CD4-positive, alpha-beta memory T cell (primary cell): ENCODE data around the gene SLC13A3. TPM values are rescaled to one million over a fixed set of nuclear protein-coding genes. Genes with fewer than 3 reads are reported as not detected.

Experiments used
- CTCF ChIA-PET: fragments of 350-600 bp; sonication (Branson Sonifier 250); formaldehyde crosslinking; loops from one replicate; lab custom pipeline; 2021; ENCODE audit warnings: inconsistent platforms; ENCODE audit not compliant: partially characterized antibody; lab: Charles Lee
- POLR2A ChIA-PET: fragments of 350-600 bp; sonication (Branson Sonifier 250); formaldehyde crosslinking; loops from one replicate; lab custom pipeline; 2021; ENCODE audit not compliant: partially characterized antibody; lab: Charles Lee
- DNase-seq, 5 donors: peaks; one replicate each; pipeline versions ENCODE4 v3.0.0 to v3.0.0-alpha.2; 2020 to 2022; ENCODE audit warnings: mixed read lengths in 1 of 5
- H3K27ac ChIP-seq: one replicate; pipeline ENCODE4 v1.7.0; 2013; ENCODE audit warnings: low read depth, low read length
- H3K27me3 ChIP-seq: 2 replicates; pipeline ENCODE4 v1.7.0; 2013; ENCODE audit warnings: mild to moderate bottlenecking, low read length, moderate library complexity; ENCODE audit not compliant: insufficient read depth
- H3K36me3 ChIP-seq: 2 replicates; pipeline ENCODE4 v1.7.0; 2013; ENCODE audit warnings: mild to moderate bottlenecking, low read length, moderate library complexity; ENCODE audit not compliant: insufficient read depth
- H3K4me1 ChIP-seq: 2 replicates; pipeline ENCODE4 v1.7.0; 2013; ENCODE audit warnings: mild to moderate bottlenecking, low read length, moderate library complexity; ENCODE audit not compliant: insufficient read depth
- H3K4me3 ChIP-seq, 2 donors: one replicate each; pipeline ENCODE4 v1.7.0; 2013; ENCODE audit warnings: low read length in 2 of 2, mild to moderate bottlenecking in 1 of 2
- H3K9me3 ChIP-seq, 2 donors: one replicate each; pipeline ENCODE4 v1.7.0; 2013; ENCODE audit warnings: low read length in 2 of 2, control low read depth in 1 of 2; ENCODE audit not compliant: control insufficient read depth in 1 of 2
- H3K27ac Mint-ChIP-seq, 7 donors: one replicate each; pipeline ENCODE4 v1.8.0; 2020 to 2021; ENCODE audit warnings: mixed read lengths in 7 of 7, mild to moderate bottlenecking in 6 of 7, inconsistent platforms in 3 of 7, moderate library complexity in 3 of 7
- H3K27me3 Mint-ChIP-seq, 2 donors: one replicate each; pipeline ENCODE4 v1.8.0; 2020 to 2021; ENCODE audit warnings: mixed read lengths in 2 of 2
- H3K36me3 Mint-ChIP-seq, 2 donors: one replicate each; pipeline ENCODE4 v1.8.0; 2020 to 2021; ENCODE audit warnings: mixed read lengths in 2 of 2, inconsistent platforms in 1 of 2, mild to moderate bottlenecking in 1 of 2
- H3K4me1 Mint-ChIP-seq, 4 donors: one replicate each; pipeline ENCODE4 v1.8.0; 2020 to 2021; ENCODE audit warnings: mixed read lengths in 4 of 4, mild to moderate bottlenecking in 1 of 4
- H3K4me3 Mint-ChIP-seq, 8 donors: one replicate each; pipeline ENCODE4 v1.8.0; 2020 to 2021; ENCODE audit warnings: mixed read lengths in 8 of 8, mild to moderate bottlenecking in 7 of 8, moderate library complexity in 6 of 8, inconsistent platforms in 3 of 8
- H3K9me3 Mint-ChIP-seq, 8 donors: one replicate each; pipeline ENCODE4 v1.8.0; 2020 to 2021; ENCODE audit warnings: mixed read lengths in 8 of 8, mild to moderate bottlenecking in 5 of 8, inconsistent platforms in 3 of 8, moderate library complexity in 1 of 8
- intact Hi-C: fragments of 100-400 bp; cut with micrococcal nuclease; formaldehyde crosslinking; loops from one replicate; pipeline ENCODE4 v1.15.1; 2023
- polyA plus RNA-seq, 2 donors: library from polyadenylated mRNA; unstranded; fragments of 300-500 nt; fragmentation: Illumina TruSeq; gene quantifications; one replicate each; pipeline ENCODE4 v1.2.3, GENCODE V29; 2021
- total RNA-seq, 2 experiments: library from RNA; stranded (reverse); gene quantifications; one replicate each; pipeline ENCODE4 v1.2.3, GENCODE V29; 2021

The SLC13A3 gene
- total and polyA plus RNA-seq, 4 experiments from 2014 or later = 0.36 TPM; not detected in 3

GRCh38 chr20:46614503-46614902 lies 36.8 kb downstream of the SLC13A3 start:
- Histone ChIP-seq H3K9me3 (no peaks in the 10 kb centered on the region), H3K4me3 (no peak overlapping the region), H3K27ac (no peak overlapping the region), H3K27me3 (no peaks in the 10 kb centered on the region), H3K36me3 (no peaks in the 10 kb centered on the region), H3K4me1 (no peaks in the 10 kb centered on the region)
- Mint-ChIP-seq H3K9me3 (peaks cover 0 to 2% (median 0%) of the 10 kb centered on the region in 8 donors), H3K36me3 (peaks cover 0 to 5% of the 10 kb centered on the region in 2 donors), H3K27me3 (peaks cover 6 to 17% of the 10 kb centered on the region in 2 donors), H3K27ac (no peak overlapping the region), H3K4me1 (no peaks in the 10 kb centered on the region), H3K4me3 (no peak overlapping the region)
- ChIA-PET POLR2A (no interaction called here), CTCF (no interaction called here)
- DNase-seq = no peak
- intact Hi-C loops = no loop called here

GRCh38 chr20:46610145-46610544 lies 41.1 kb downstream of the SLC13A3 start:
- no peaks in the 10 kb centered on the region for H3K4me1 Mint-ChIP-seq
- H3K36me3 ChIP-seq = no peaks in the 10 kb centered on the region
- H3K27ac ChIP-seq = no peak overlapping the region
- H3K36me3 Mint-ChIP-seq = peaks cover 0 to 5% of the 10 kb centered on the region in 2 donors
- intact Hi-C loops = no loop called here
- no peak overlapping the region for H3K4me3 Mint-ChIP-seq
- no peak for DNase-seq
- H3K9me3 Mint-ChIP-seq = no peaks in the 10 kb centered on the region
- H3K27ac Mint-ChIP-seq = no peak overlapping the region
- H3K4me3 ChIP-seq = no peak overlapping the region
- CTCF ChIA-PET = no interaction called here
- POLR2A ChIA-PET = no interaction called here
- H3K27me3 ChIP-seq = no peaks in the 10 kb centered on the region
- H3K27me3 Mint-ChIP-seq = peaks cover 6 to 16% of the 10 kb centered on the region in 2 donors
- H3K9me3 ChIP-seq = no peaks in the 10 kb centered on the region
- no peaks in the 10 kb centered on the region for H3K4me1 ChIP-seq

GRCh38 chr20:46609043-46609442 lies 42.2 kb downstream of the SLC13A3 start:
- H3K36me3 Mint-ChIP-seq = peaks cover 0 to 5% of the 10 kb centered on the region in 2 donors
- Histone ChIP-seq H3K36me3 (no peaks in the 10 kb centered on the region), H3K27ac (no peak overlapping the region), H3K9me3 (no peaks in the 10 kb centered on the region), H3K27me3 (no peaks in the 10 kb centered on the region), H3K4me1 (no peaks in the 10 kb centered on the region), H3K4me3 (no peak overlapping the region)
- no peaks in the 10 kb centered on the region for H3K4me1 Mint-ChIP-seq
- H3K4me3 Mint-ChIP-seq = no peak overlapping the region
- CTCF ChIA-PET = no interaction called here
- no peak for DNase-seq
- H3K27me3 Mint-ChIP-seq = peaks cover 6 to 16% of the 10 kb centered on the region in 2 donors
- intact Hi-C loops = no loop called here
- H3K9me3 Mint-ChIP-seq = no peaks in the 10 kb centered on the region
- POLR2A ChIA-PET = no interaction called here
- no peak overlapping the region for H3K27ac Mint-ChIP-seq

- Histone ChIP-seq H3K4me3 (no peak overlapping the region), H3K4me1 (no peaks in the 10 kb centered on the region), H3K27ac (no peak overlapping the region), H3K27me3 (no peaks in the 10 kb centered on the region), H3K9me3 (no peaks in the 10 kb centered on the region), H3K36me3 (no peaks in the 10 kb centered on the region)
- peaks cover 0 to 5% of the 10 kb centered on the region in 2 donors for H3K36me3 Mint-ChIP-seq
- no peak overlapping the region for H3K27ac Mint-ChIP-seq
- POLR2A ChIA-PET = no interaction called here
- H3K4me3 Mint-ChIP-seq = no peak overlapping the region
- H3K27me3 Mint-ChIP-seq = peaks cover 2 to 8% of the 10 kb centered on the region in 2 donors
- DNase-seq = no peak
- no peaks in the 10 kb centered on the region for H3K4me1 Mint-ChIP-seq
- CTCF ChIA-PET = no interaction called here
- no peaks in the 10 kb centered on the region for H3K9me3 Mint-ChIP-seq
- intact Hi-C loops = no loop called here
Observed at GRCh38 chr20:46607849-46608497, 43.3 kb downstream of the SLC13A3 start.

GRCh38 chr20:46607191-46607848 lies 43.9 kb downstream of the SLC13A3 start:
- H3K27me3 ChIP-seq = no peaks in the 10 kb centered on the region
- H3K4me1 ChIP-seq = no peaks in the 10 kb centered on the region
- Mint-ChIP-seq H3K9me3 (no peaks in the 10 kb centered on the region), H3K27ac (no peak overlapping the region), H3K4me1 (no peaks in the 10 kb centered on the region), H3K27me3 (peaks cover 0 to 6% of the 10 kb centered on the region in 2 donors), H3K36me3 (peaks cover 0 to 5% of the 10 kb centered on the region in 2 donors), H3K4me3 (no peak overlapping the region)
- H3K4me3 ChIP-seq = no peak overlapping the region
- H3K36me3 ChIP-seq = no peaks in the 10 kb centered on the region
- H3K27ac ChIP-seq = no peak overlapping the region
- intact Hi-C loops = no loop called here
- ChIA-PET POLR2A (no interaction called here), CTCF (no interaction called here)
- DNase-seq = no peak
- H3K9me3 ChIP-seq = no peaks in the 10 kb centered on the region

GRCh38 chr20:46606817-46607190 lies 44.5 kb downstream of the SLC13A3 start:
- no peak overlapping the region for H3K27ac Mint-ChIP-seq
- ChIA-PET CTCF (no interaction called here), POLR2A (no interaction called here)
- H3K27me3 Mint-ChIP-seq = peaks cover 0 to 6% of the 10 kb centered on the region in 2 donors
- no peak overlapping the region for H3K27ac ChIP-seq
- H3K4me3 Mint-ChIP-seq = no peak overlapping the region
- H3K9me3 ChIP-seq = no peaks in the 10 kb centered on the region
- H3K4me1 ChIP-seq = no peaks in the 10 kb centered on the region
- peaks cover 0 to 5% of the 10 kb centered on the region in 2 donors for H3K36me3 Mint-ChIP-seq
- no peaks in the 10 kb centered on the region for H3K9me3 Mint-ChIP-seq
- H3K36me3 ChIP-seq = no peaks in the 10 kb centered on the region
- H3K4me1 Mint-ChIP-seq = no peaks in the 10 kb centered on the region
- intact Hi-C loops = no loop called here
- H3K4me3 ChIP-seq = no peak overlapping the region
- DNase-seq = no peak
- no peaks in the 10 kb centered on the region for H3K27me3 ChIP-seq

GRCh38 chr20:46605978-46606816 lies 45.1 kb downstream of the SLC13A3 start:
- H3K4me1 Mint-ChIP-seq = no peaks in the 10 kb centered on the region
- H3K9me3 ChIP-seq = no peaks in the 10 kb centered on the region
- no peak for DNase-seq
- H3K36me3 ChIP-seq = no peaks in the 10 kb centered on the region
- H3K27ac Mint-ChIP-seq = no peak overlapping the region
- H3K36me3 Mint-ChIP-seq = no peaks in the 10 kb centered on the region
- H3K27me3 Mint-ChIP-seq = peaks cover 0 to 3% of the 10 kb centered on the region in 2 donors
- peaks cover 0 to 1% (median 0%) of the 10 kb centered on the region in 8 donors for H3K9me3 Mint-ChIP-seq
- CTCF ChIA-PET = no interaction called here
- no peak overlapping the region for H3K4me3 ChIP-seq
- H3K27ac ChIP-seq = no peak overlapping the region
- no peaks in the 10 kb centered on the region for H3K27me3 ChIP-seq
- POLR2A ChIA-PET = no interaction called here
- intact Hi-C loops = no loop called here
- no peaks in the 10 kb centered on the region for H3K4me1 ChIP-seq
- H3K4me3 Mint-ChIP-seq = no peak overlapping the region
